B cell (primary cell): ENCODE data around the gene MOB3A.

Experiments used
- EZH2 ChIP-seq: IDR thresholded peaks from 2 replicates; pipeline ENCODE4 v1.6.1; 2012; ENCODE audit warnings: borderline replicate concordance, low read depth, mild to moderate bottlenecking, moderate library complexity, low read length; ENCODE audit not compliant: insufficient read depth, poor library complexity, severe bottlenecking
- TF ChIP-seq, protein P1 (sequence below): fragments of 200-600 bp; IDR thresholded peaks from one replicate; pipeline ENCODE4 v1.8.0; 2022; ENCODE audit warnings: antibody characterized with exemption, mild to moderate bottlenecking

DNA sequence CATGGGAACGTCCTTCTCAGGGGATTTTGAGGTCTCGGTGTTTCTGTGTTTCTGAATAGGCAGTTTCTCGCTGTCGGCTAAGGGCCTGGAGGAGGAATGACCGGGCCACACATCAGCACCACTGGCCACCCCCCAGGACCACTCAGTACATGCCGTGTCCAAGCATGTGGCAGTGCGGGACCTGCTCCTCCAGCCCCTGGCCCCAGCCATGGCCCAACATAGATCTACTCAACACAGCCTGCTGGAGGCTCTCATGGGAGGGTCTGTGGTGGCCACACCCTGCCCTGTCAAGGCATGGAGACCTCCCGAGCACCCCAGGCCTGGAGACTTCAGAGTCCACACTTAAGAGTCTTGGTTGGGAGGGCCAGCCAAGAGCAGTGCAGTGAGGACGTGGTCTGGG lies 18.1 kb upstream of the MOB3A start:
- TF ChIP-seq, protein P1, sequence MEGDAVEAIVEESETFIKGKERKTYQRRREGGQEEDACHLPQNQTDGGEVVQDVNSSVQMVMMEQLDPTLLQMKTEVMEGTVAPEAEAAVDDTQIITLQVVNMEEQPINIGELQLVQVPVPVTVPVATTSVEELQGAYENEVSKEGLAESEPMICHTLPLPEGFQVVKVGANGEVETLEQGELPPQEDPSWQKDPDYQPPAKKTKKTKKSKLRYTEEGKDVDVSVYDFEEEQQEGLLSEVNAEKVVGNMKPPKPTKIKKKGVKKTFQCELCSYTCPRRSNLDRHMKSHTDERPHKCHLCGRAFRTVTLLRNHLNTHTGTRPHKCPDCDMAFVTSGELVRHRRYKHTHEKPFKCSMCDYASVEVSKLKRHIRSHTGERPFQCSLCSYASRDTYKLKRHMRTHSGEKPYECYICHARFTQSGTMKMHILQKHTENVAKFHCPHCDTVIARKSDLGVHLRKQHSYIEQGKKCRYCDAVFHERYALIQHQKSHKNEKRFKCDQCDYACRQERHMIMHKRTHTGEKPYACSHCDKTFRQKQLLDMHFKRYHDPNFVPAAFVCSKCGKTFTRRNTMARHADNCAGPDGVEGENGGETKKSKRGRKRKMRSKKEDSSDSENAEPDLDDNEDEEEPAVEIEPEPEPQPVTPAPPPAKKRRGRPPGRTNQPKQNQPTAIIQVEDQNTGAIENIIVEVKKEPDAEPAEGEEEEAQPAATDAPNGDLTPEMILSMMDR, result no peak
- no peak for TF ChIP-seq EZH2
